ENCODE measurements around the gene DCDC2C. TPM values are rescaled to one million over a fixed set of nuclear protein-coding genes. Genes with fewer than 3 reads are reported as not detected.

DCDC2C gene
- total RNA-seq, 2 experiments from 2014 or later: not detected

- POLR2A ChIA-PET: no interaction called here
- H3K36me3 Mint-ChIP-seq (ENCODE audit: low read depth): no peaks in the 10 kb centered on the region
- DNase-seq (no peak), ATAC-seq (no peak)
- no peaks in the 10 kb centered on the region for H3K4me1 Mint-ChIP-seq
- no peaks in the 10 kb centered on the region for H3K9me3 Mint-ChIP-seq (ENCODE audit: low read depth)
- H3K27me3 Mint-ChIP-seq: no peaks in the 10 kb centered on the region
- H3K27ac Mint-ChIP-seq: no peak overlapping the region
- intact Hi-C loops (cut with DNase I, micrococcal nuclease): no loop called here
- H3K4me3 Mint-ChIP-seq: no peak overlapping the region
- CTCF ChIA-PET: no interaction called here
Observed at GRCh38 chr2:3675687-3676086, 27.7 kb upstream of the DCDC2C start.

DNA sequence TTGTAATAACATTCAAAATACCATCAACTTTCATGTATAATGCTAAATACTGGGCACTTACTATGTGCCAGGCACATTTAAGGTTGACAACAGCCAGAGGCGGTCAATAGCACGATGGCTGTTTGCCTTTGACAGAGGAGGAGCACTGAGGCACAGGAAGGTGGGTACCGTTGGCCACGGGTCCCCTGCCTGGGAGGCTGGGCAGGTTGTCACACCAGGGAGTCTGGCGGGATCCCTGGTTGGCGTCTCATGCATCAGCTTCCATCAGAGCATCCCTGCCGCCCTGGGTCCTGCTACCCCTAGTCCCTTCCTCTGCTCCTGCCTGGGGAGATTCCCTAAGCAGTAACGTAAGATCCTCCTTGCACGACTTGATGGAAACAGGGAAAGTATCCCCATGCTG lies 25.9 kb upstream of the DCDC2C start:
- Mint-ChIP-seq H3K36me3 (ENCODE audit: low read depth) (no peaks in the 10 kb centered on the region), H3K4me1 (no peaks in the 10 kb centered on the region), H3K27me3 (no peaks in the 10 kb centered on the region), H3K4me3 (no peak overlapping the region), H3K27ac (no peak overlapping the region), H3K9me3 (ENCODE audit: low read depth) (no peaks in the 10 kb centered on the region)
- DNase-seq: no peak
- intact Hi-C loops (cut with DNase I, micrococcal nuclease): no loop called here
- ChIA-PET POLR2A (no interaction called here), CTCF (no interaction called here)
- no peak for ATAC-seq

GRCh38 chr2:3678212-3678611 lies 25.2 kb upstream of the DCDC2C start:
- Mint-ChIP-seq H3K36me3 (ENCODE audit: low read depth) (no peaks in the 10 kb centered on the region), H3K9me3 (ENCODE audit: low read depth) (no peaks in the 10 kb centered on the region), H3K27ac (no peak overlapping the region), H3K4me3 (no peak overlapping the region), H3K4me1 (no peaks in the 10 kb centered on the region), H3K27me3 (no peaks in the 10 kb centered on the region)
- CTCF ChIA-PET: no interaction called here
- no peak for DNase-seq
- POLR2A ChIA-PET: no interaction called here
- no peak for ATAC-seq
- intact Hi-C loops (cut with DNase I, micrococcal nuclease): no loop called here

- Mint-ChIP-seq H3K9me3 (ENCODE audit: low read depth) (no peaks in the 10 kb centered on the region), H3K4me1 (no peaks in the 10 kb centered on the region), H3K4me3 (no peak overlapping the region), H3K36me3 (ENCODE audit: low read depth) (no peaks in the 10 kb centered on the region), H3K27ac (no peak overlapping the region), H3K27me3 (no peaks in the 10 kb centered on the region)
- DNase-seq (no peak), ATAC-seq (no peak)
- intact Hi-C loops (cut with DNase I, micrococcal nuclease): no loop called here
- POLR2A ChIA-PET: no interaction called here
- CTCF ChIA-PET: no interaction called here
Observed at GRCh38 chr2:3679180-3679579, 24.2 kb upstream of the DCDC2C start.

DNA sequence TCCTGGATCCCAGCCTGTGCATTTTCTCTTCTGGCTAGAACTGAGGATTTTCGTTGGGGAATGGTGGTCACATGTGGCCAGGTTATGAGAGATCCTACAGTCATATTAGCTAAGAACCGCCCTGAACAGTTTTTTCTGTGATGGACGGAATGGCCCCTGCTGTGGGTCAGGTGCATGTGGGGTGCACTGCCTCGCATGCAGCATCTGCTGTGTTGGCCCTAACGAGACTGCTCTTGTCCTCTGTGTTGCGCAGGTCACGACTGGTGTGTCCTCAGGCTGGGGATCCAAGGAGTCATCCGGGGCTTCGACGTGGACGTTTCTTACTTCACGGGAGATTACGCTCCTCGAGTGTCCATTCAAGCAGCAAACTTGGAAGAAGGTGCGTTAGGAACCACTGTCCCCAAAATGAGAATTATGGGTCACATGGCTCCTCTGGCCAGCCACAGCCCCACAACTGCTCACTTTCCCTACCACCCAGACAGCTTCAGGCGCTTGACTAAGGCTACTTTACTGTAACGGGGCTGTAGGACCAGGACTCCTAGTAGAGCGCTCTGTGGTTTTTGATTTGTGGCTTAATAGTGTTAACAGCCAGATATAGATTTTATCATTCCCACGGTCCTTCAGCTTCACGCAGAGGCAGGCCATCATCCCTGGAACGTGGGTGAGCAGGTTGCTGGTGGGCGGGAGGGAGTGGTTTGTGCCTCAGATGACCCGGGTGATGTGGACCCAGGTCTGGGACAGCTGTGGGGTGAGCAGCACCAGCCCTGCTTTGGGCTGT lies 23.6 kb upstream of the DCDC2C start:
- CTCF ChIA-PET: no interaction called here
- DNase-seq: no peak
- H3K4me3 Mint-ChIP-seq: no peak overlapping the region

GRCh38 chr2:3680548-3681345 lies 22.6 kb upstream of the DCDC2C start:
- Mint-ChIP-seq H3K4me3 (no peak overlapping the region), H3K27me3 (peaks cover 4% of the 10 kb centered on the region)

More for the DNA sequence above, 23.6 kb upstream of the DCDC2C start:
- H3K27ac Mint-ChIP-seq: no peak overlapping the region
- H3K27me3 Mint-ChIP-seq: no peaks in the 10 kb centered on the region
- H3K4me1 Mint-ChIP-seq: no peaks in the 10 kb centered on the region
- ATAC-seq: no peak
- H3K9me3 Mint-ChIP-seq (ENCODE audit: low read depth): no peaks in the 10 kb centered on the region
- no peaks in the 10 kb centered on the region for H3K36me3 Mint-ChIP-seq (ENCODE audit: low read depth)
- POLR2A ChIA-PET: no interaction called here
- intact Hi-C loops (cut with DNase I, micrococcal nuclease): no loop called here

GRCh38 chr2:3681625-3682024 lies 21.8 kb upstream of the DCDC2C start:
- Mint-ChIP-seq H3K36me3 (ENCODE audit: low read depth) (no peaks in the 10 kb centered on the region), H3K9me3 (ENCODE audit: low read depth) (no peaks in the 10 kb centered on the region), H3K27me3 (peaks cover 6% of the 10 kb centered on the region), H3K4me1 (no peaks in the 10 kb centered on the region), H3K4me3 (no peak overlapping the region), H3K27ac (no peak overlapping the region)
- no peak for DNase-seq
- POLR2A ChIA-PET: no interaction called here
- intact Hi-C loops (cut with DNase I, micrococcal nuclease): no loop called here
- ATAC-seq: no peak
- CTCF ChIA-PET: interaction anchor here (0.8 kb wide), 1 partner anchor 10 kb away, joined by 3 read pairs; no protein-coding TSS in a partner anchor

More at GRCh38 chr2:3680548-3681345, 22.6 kb upstream of the DCDC2C start:
- ChIA-PET POLR2A (no interaction called here), CTCF (interaction anchor here (0.8 kb wide), 1 partner anchor 11 kb away, joined by 3 read pairs; no protein-coding TSS in a partner anchor)
- ATAC-seq (no peak), DNase-seq (no peak)
- no peaks in the 10 kb centered on the region for H3K9me3 Mint-ChIP-seq (ENCODE audit: low read depth)
- intact Hi-C loops (cut with DNase I, micrococcal nuclease): no loop called here
- H3K36me3 Mint-ChIP-seq (ENCODE audit: low read depth): no peaks in the 10 kb centered on the region
- no peak overlapping the region for H3K27ac Mint-ChIP-seq
- no peaks in the 10 kb centered on the region for H3K4me1 Mint-ChIP-seq

DNA sequence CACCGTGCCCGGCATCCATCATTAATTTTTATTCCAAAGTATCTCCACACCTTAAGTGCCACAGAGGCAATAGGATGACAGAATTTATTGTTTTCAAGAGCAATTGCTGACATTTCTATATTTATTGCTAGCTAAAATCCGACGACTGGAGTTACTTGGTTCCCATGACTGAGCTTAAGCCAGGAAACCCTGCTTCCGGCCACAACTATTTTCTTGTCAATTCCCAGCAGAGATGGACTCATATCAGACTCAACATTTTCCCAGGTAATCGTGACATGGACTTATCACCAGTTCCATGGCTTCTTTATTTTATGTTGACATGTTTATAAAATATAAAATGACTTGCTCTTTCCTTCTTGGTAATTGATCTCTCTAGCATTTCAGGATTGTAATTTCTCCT lies 20.6 kb upstream of the DCDC2C start:
- no peak for DNase-seq
- no peak for ATAC-seq
- intact Hi-C loops (cut with DNase I, micrococcal nuclease): no loop called here
- Mint-ChIP-seq H3K9me3 (ENCODE audit: low read depth) (no peaks in the 10 kb centered on the region), H3K36me3 (ENCODE audit: low read depth) (no peaks in the 10 kb centered on the region), H3K4me1 (no peaks in the 10 kb centered on the region), H3K27me3 (peaks cover 17% of the 10 kb centered on the region), H3K27ac (no peak overlapping the region), H3K4me3 (no peak overlapping the region)
- POLR2A ChIA-PET: no interaction called here
- CTCF ChIA-PET: interaction anchor here (0.6 to 0.9 kb wide), 2 partner anchors 8 to 9 kb away, joined by 3 read pairs; no protein-coding TSS in a partner anchor

GRCh38 chr2:3683748-3684454 lies 19.5 kb upstream of the DCDC2C start:
- Mint-ChIP-seq H3K4me3 (no peak overlapping the region), H3K27ac (no peak overlapping the region), H3K27me3 (peaks cover 17% of the 10 kb centered on the region), H3K36me3 (ENCODE audit: low read depth) (no peaks in the 10 kb centered on the region), H3K9me3 (ENCODE audit: low read depth) (no peaks in the 10 kb centered on the region), H3K4me1 (no peaks in the 10 kb centered on the region)
- ChIA-PET POLR2A (no interaction called here), CTCF (no interaction called here)
- intact Hi-C loops (cut with DNase I, micrococcal nuclease): no loop called here
- ATAC-seq (no peak), DNase-seq (no peak)

GRCh38 chr2:3689998-3690748 lies 13.2 kb upstream of the DCDC2C start:
- intact Hi-C loops (cut with DNase I, micrococcal nuclease): no loop called here
- peaks cover 21% of the 10 kb centered on the region for H3K27me3 Mint-ChIP-seq
- H3K36me3 Mint-ChIP-seq (ENCODE audit: low read depth): no peaks in the 10 kb centered on the region
- H3K27ac Mint-ChIP-seq: no peak overlapping the region
- no peaks in the 10 kb centered on the region for H3K4me1 Mint-ChIP-seq
- peaks cover 7% of the 10 kb centered on the region for H3K9me3 Mint-ChIP-seq (ENCODE audit: low read depth)
- ChIA-PET POLR2A (no interaction called here), CTCF (no interaction called here)
- no peak for ATAC-seq
- H3K4me3 Mint-ChIP-seq: no peak overlapping the region
- DNase-seq: no peak

GRCh38 chr2:3692375-3692774 lies 11.0 kb upstream of the DCDC2C start:
- peaks cover 13% of the 10 kb centered on the region for H3K27me3 Mint-ChIP-seq
- intact Hi-C loops (cut with DNase I, micrococcal nuclease): no loop called here
- no peak for ATAC-seq
- H3K36me3 Mint-ChIP-seq (ENCODE audit: low read depth): no peaks in the 10 kb centered on the region
- no peak overlapping the region for H3K4me3 Mint-ChIP-seq
- ChIA-PET POLR2A (no interaction called here), CTCF (interaction anchor here (1.3 kb wide), 1 partner anchor 8 kb away, joined by 3 read pairs; no protein-coding TSS in a partner anchor)
- H3K9me3 Mint-ChIP-seq (ENCODE audit: low read depth): peaks cover 7% of the 10 kb centered on the region
- no peak for DNase-seq
- no peak overlapping the region for H3K27ac Mint-ChIP-seq
- no peaks in the 10 kb centered on the region for H3K4me1 Mint-ChIP-seq

Data from activated CD4-positive, alpha-beta T cell treated with anti-CD3 and anti-CD28 coated beads for 36 hours (primary cell).